Measurements from ENCODE around the gene SLC6A8. TPM values are rescaled to one million over a fixed set of nuclear protein-coding genes. Genes with fewer than 3 reads are reported as not detected.

SLC6A8 gene
- total RNA-seq, 1 donor from 2014 or later = 11.4 TPM

Small RNAs within 50 kb of the gene (small RNA-seq; reads per million reads assigned to genes)
- gene RN7SL687P = not detected

Other genes with a start within 250 kb of the SLC6A8 start
- not detected for gene TREX2, start 241.9 kb upstream of the SLC6A8 start, total RNA-seq
- gene HAUS7, start 217.3 kb upstream of the SLC6A8 start, total RNA-seq = 8.3 TPM
- 1.9 TPM for gene BGN, start 192.9 kb upstream of the SLC6A8 start, total RNA-seq
- gene ATP2B3, start 170.3 kb upstream of the SLC6A8 start, total RNA-seq = 7.2 TPM
- 17.3 TPM for gene CCNQ, start 88.8 kb upstream of the SLC6A8 start, total RNA-seq
- 1.7 TPM for gene DUSP9, start 40.7 kb upstream of the SLC6A8 start, total RNA-seq
- gene PNCK, start 14.1 kb upstream of the SLC6A8 start, total RNA-seq = 27.5 TPM
- gene BCAP31, start 36.5 kb downstream of the SLC6A8 start, total RNA-seq = 60.2 TPM
- gene ABCD1, start 36.9 kb downstream of the SLC6A8 start, total RNA-seq = 5.0 TPM
- gene PLXNB3, start 76.3 kb downstream of the SLC6A8 start, total RNA-seq = 0.47 TPM
- 0.16 TPM for gene SRPK3, start 93.1 kb downstream of the SLC6A8 start, total RNA-seq
- gene IDH3G, start 106.4 kb downstream of the SLC6A8 start, total RNA-seq = 29.0 TPM
- gene SSR4, start 106.7 kb downstream of the SLC6A8 start, total RNA-seq = 78.9 TPM
- gene PDZD4, start 142.6 kb downstream of the SLC6A8 start, total RNA-seq = 148 TPM
- gene L1CAM, start 198.2 kb downstream of the SLC6A8 start, total RNA-seq = 98.1 TPM
- gene AVPR2, start 216.7 kb downstream of the SLC6A8 start, total RNA-seq = not detected
- 6.6 TPM for gene ARHGAP4, start 238.3 kb downstream of the SLC6A8 start, total RNA-seq
- gene NAA10, start 247.1 kb downstream of the SLC6A8 start, total RNA-seq = 17.6 TPM